ENCODE data around the gene NOL4L.

Gene NOL4L

GRCh38 chr20:32521780-32522525 lies 63.2 kb downstream of the NOL4L start:
- peak; percentile 42 for DNase-seq

GRCh38 chr20:32520927-32521203 lies 64.3 kb downstream of the NOL4L start:
- DNase-seq, result no peak

GRCh38 chr20:32519381-32519730 lies 65.8 kb downstream of the NOL4L start:
- no peak for DNase-seq

- no peak for DNase-seq
Measured at GRCh38 chr20:32518593-32519380, 66.3 kb downstream of the NOL4L start.

- no peak for DNase-seq
Measured at GRCh38 chr20:32517914-32518592, 67.1 kb downstream of the NOL4L start.

GRCh38 chr20:32517518-32517873 lies 67.6 kb downstream of the NOL4L start:
- no peak for DNase-seq

- no peak for DNase-seq
Measured at GRCh38 chr20:32516583-32517517, 68.3 kb downstream of the NOL4L start.

GRCh38 chr20:32515631-32516101 lies 69.5 kb downstream of the NOL4L start:
- DNase-seq, result no peak

GRCh38 chr20:32514760-32515159 lies 70.4 kb downstream of the NOL4L start:
- DNase-seq, result no peak

GRCh38 chr20:32513031-32513866 lies 71.9 kb downstream of the NOL4L start:
- DNase-seq, result peak; percentile 83

GRCh38 chr20:32512047-32512385 lies 73.1 kb downstream of the NOL4L start:
- no peak for DNase-seq

- no peak for DNase-seq
Measured at GRCh38 chr20:32511358-32512046, 73.6 kb downstream of the NOL4L start.

GRCh38 chr20:32510601-32511357 lies 74.4 kb downstream of the NOL4L start:
- no peak for DNase-seq

- DNase-seq, result no peak
Measured at GRCh38 chr20:32510120-32510600, 75.0 kb downstream of the NOL4L start.

- DNase-seq, result no peak
Measured at GRCh38 chr20:32509639-32510066, 75.5 kb downstream of the NOL4L start.

- no peak for DNase-seq
Measured at GRCh38 chr20:32508775-32509119, 76.4 kb downstream of the NOL4L start.

GRCh38 chr20:32507998-32508774 lies 76.9 kb downstream of the NOL4L start:
- DNase-seq, result peak; percentile 87

GRCh38 chr20:32506721-32507120 lies 78.4 kb downstream of the NOL4L start:
- no peak for DNase-seq

GRCh38 chr20:32505723-32506473 lies 79.2 kb downstream of the NOL4L start:
- DNase-seq, result peak; percentile 87

All from MV-4-11 (cell line).